ENCODE measurements around the gene MSRB3. TPM values are rescaled to one million over a fixed set of nuclear protein-coding genes. Genes with fewer than 3 reads are reported as not detected.

Gene MSRB3
- total and polyA plus RNA-seq, 7 donors, result 6.2 to 232 (median 159) TPM

DNA sequence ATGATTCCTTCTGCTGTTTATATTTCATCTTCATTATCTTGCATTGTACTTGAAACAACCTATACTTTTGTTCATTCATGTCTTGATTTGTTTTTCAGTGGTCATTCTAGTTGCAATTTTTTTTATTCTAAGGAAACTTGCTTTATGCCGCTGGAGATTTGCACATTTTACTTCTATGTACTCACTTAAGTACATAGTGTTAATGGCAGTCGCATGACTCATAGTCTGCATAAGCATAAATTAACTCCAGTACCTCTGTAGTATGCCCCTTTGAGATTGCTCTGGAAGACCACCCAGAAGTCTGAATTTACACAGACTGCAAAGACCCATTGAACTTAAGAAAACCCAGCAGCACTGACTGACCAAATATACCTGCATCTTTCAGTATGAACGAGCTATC lies 77.0 kb downstream of the MSRB3 start:
- H3K9me3 ChIP-seq, result no peaks in the 10 kb centered on the region
- H3K27ac ChIP-seq, result no peak overlapping the region
- WGBS, 2 donors, result 47 to 77% methylated on average over 3 of the region's 3 CpGs
- H3K4me3 ChIP-seq, result no peak overlapping the region
- no peaks in the 10 kb centered on the region for H3K27me3 ChIP-seq
- peaks cover 0 to 16% (median 10%) of the 10 kb centered on the region in 4 donors for H3K4me1 ChIP-seq
- no peaks in the 10 kb centered on the region for H3K36me3 ChIP-seq
- no peak for DNase-seq
- intact Hi-C loops (cut with DNase I), result no loop called here
- TF ChIP-seq EP300 (IDR thresholded peaks at IDR 0.05) (no peak), POLR2A (IDR thresholded peaks at IDR 0.05) (no peak), POLR2AphosphoS5 (IDR thresholded peaks at IDR 0.05) (no peak), CTCF (IDR thresholded peaks at IDR 0.05) (no peak)

DNA sequence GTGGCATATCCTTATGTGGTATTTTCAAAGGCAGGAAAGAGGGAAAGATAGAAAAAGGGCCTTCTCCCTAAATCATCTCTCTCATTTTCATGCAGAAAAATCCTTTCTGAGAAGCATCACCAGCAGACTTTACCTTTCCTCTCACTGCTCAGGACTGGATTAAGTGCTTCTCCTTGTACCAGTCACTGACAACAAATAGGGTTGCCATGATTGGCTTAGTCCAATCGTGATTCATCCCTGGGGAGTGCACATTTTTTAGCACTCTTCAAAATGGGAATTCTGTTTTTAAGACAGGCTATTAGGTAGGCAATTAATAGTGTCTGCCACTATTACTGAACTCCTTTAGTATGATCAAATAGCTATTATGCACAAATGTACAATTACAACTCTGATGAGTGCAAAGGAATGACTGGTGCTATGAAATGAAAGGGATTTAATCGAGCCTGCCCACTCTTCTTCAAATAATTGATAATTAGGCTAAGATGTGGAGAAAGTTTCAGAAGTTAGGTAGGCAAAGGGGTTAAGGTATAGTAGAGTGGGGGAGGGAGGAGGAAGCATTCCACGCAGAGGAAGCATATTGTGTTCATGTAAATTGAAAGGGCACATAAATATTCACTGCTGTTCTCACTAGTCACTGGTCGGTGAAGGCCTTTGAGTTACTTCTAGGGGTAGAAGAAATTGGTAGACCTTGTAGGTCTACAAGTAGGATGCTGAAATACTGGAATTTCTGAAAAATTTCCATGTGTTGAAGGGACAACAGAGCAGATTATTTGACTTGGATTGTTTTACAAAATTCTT lies 84.0 kb downstream of the MSRB3 start:
- WGBS, 2 donors, result 60% methylated on average over 4 of the region's 4 CpGs
- no peaks in the 10 kb centered on the region for H3K36me3 ChIP-seq
- no peak for TF ChIP-seq CTCF (IDR thresholded peaks at IDR 0.05)
- no peak for TF ChIP-seq EP300 (IDR thresholded peaks at IDR 0.05)
- no peak for TF ChIP-seq POLR2A (IDR thresholded peaks at IDR 0.05)
- no peak for TF ChIP-seq POLR2AphosphoS5 (IDR thresholded peaks at IDR 0.05)
- DNase-seq, result no peak
- no peaks in the 10 kb centered on the region for H3K27me3 ChIP-seq
- no peak overlapping the region for H3K27ac ChIP-seq
- intact Hi-C loops (cut with DNase I), result no loop called here
- H3K9me3 ChIP-seq, result no peaks in the 10 kb centered on the region
- peaks cover 0 to 38% (median 16%) of the 10 kb centered on the region in 4 donors for H3K4me1 ChIP-seq
- no peak overlapping the region for H3K4me3 ChIP-seq

- H3K27ac ChIP-seq, result no peak overlapping the region
- no peaks in the 10 kb centered on the region for H3K9me3 ChIP-seq
- 76 to 93% methylated on average over 1 of the region's 1 CpG for WGBS, 2 donors
- H3K4me3 ChIP-seq, result no peak overlapping the region
- DNase-seq, result no peak
- peaks cover 0 to 37% (median 16%) of the 10 kb centered on the region in 4 donors for H3K4me1 ChIP-seq
- intact Hi-C loops (cut with DNase I), result no loop called here
- H3K27me3 ChIP-seq, result no peaks in the 10 kb centered on the region
- H3K36me3 ChIP-seq, result no peaks in the 10 kb centered on the region
- TF ChIP-seq EP300 (IDR thresholded peaks at IDR 0.05) (no peak), POLR2AphosphoS5 (IDR thresholded peaks at IDR 0.05) (no peak), POLR2A (IDR thresholded peaks at IDR 0.05) (no peak), CTCF (IDR thresholded peaks at IDR 0.05) (no peak)
These were observed 85.6 kb downstream of the MSRB3 start for GRCh38 chr12:65364046-65364445.

DNA sequence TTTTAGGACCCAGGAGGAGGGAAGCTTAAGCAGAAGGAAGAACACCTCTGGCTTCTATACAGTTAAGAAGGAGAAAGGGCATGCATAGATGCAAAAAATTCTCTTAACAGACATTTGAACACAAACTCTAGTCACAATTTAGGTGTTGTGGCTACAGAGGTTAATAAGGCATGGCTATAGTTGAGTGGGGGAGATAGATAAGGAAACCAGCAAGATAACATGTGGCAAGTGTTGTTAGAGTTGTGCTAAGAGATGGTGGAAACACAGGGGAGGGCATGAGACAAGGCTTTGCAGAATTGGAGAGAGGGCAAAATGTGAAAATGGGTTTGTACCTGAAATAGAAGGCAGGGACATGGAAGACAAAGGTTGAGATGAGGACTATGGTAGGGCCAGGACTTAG lies 88.9 kb downstream of the MSRB3 start:
- DNase-seq, result no peak
- TF ChIP-seq CTCF (IDR thresholded peaks at IDR 0.05) (no peak), POLR2A (IDR thresholded peaks at IDR 0.05) (no peak), EP300 (IDR thresholded peaks at IDR 0.05) (no peak)
- intact Hi-C loops (cut with DNase I), result no loop called here

DNA sequence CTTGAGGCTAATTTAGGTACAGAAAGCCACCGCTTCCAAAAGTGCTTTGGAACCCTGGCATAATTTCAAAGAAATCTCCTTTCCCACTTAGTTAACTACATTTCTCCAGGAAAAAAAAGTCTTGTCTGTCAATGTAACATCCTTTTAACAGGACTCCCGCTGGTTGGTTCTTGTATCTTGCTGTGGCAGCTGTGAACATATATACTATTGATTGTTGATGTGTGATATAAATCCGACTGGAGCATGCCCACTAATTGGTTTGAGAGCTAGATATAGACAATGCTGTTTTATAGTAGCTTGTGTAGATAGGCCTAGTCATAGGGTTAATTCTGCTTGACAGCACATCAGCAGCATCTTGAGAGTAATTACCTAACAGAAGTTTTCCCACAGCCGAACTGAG lies 89.6 kb downstream of the MSRB3 start:
- no peak for TF ChIP-seq CTCF (IDR thresholded peaks at IDR 0.05)
- TF ChIP-seq POLR2A (IDR thresholded peaks at IDR 0.05), result no peak
- TF ChIP-seq POLR2AphosphoS5 (IDR thresholded peaks at IDR 0.05), result no peak
- no peak for TF ChIP-seq EP300 (IDR thresholded peaks at IDR 0.05)
- 79 to 86% methylated on average over 4 of the region's 4 CpGs for WGBS, 2 donors

More for the DNA sequence above, 88.9 kb downstream of the MSRB3 start:
- H3K27me3 ChIP-seq, result no peaks in the 10 kb centered on the region
- peaks cover 0 to 11% (median 3%) of the 10 kb centered on the region in 4 donors for H3K4me1 ChIP-seq
- H3K9me3 ChIP-seq, result no peaks in the 10 kb centered on the region
- H3K4me3 ChIP-seq, result no peak overlapping the region
- no peaks in the 10 kb centered on the region for H3K36me3 ChIP-seq
- no peak overlapping the region for H3K27ac ChIP-seq

More for the DNA sequence above, 89.6 kb downstream of the MSRB3 start:
- Histone ChIP-seq H3K27ac (no peak overlapping the region), H3K27me3 (no peaks in the 10 kb centered on the region), H3K4me1 (peaks cover 0 to 11% (median 5%) of the 10 kb centered on the region in 4 donors), H3K4me3 (no peak overlapping the region), H3K9me3 (no peaks in the 10 kb centered on the region), H3K36me3 (no peaks in the 10 kb centered on the region)
- intact Hi-C loops (cut with DNase I), result no loop called here
- DNase-seq, result no peak
